Esophagus squamous epithelium (tissue), 5 donors: ENCODE measurements around the gene RHBDL2. TPM values are rescaled to one million over a fixed set of nuclear protein-coding genes. Genes with fewer than 3 reads are reported as not detected.

Source experiments
- DNase-seq: peaks from one replicate; lab custom pipeline; 2025; lab: John Stamatoyannopoulos, UW
- H3K27ac ChIP-seq, 4 donors: fragments of 200-600 bp; sonication (generic); one replicate each; pipeline ENCODE4 v1.5.1; 2016 to 2019; ENCODE audit warnings: mild to moderate bottlenecking in 1 of 4
- H3K27me3 ChIP-seq, 4 donors: fragments of 200-600 bp; sonication (generic); 1 replicate in 3 of 4; 2 replicates in 1 of 4; pipeline versions ENCODE4 v1.5.1 to v1.6.0; 2017 to 2021; ENCODE audit warnings: antibody characterized with exemption in 1 of 4
- H3K36me3 ChIP-seq, 3 donors: fragments of 200-600 bp; sonication (generic); one replicate each; pipeline ENCODE4 v1.5.1; 2016 to 2019
- H3K4me1 ChIP-seq, 3 donors: fragments of 200-600 bp; sonication (generic); one replicate each; pipeline ENCODE4 v1.5.1; 2017 to 2019
- H3K4me3 ChIP-seq, 4 donors: fragments of 200-600 bp; sonication (generic); 1 replicate in 3 of 4; 2 replicates in 1 of 4; pipeline ENCODE4 v1.5.1; 2016 to 2019; ENCODE audit warnings: mild to moderate bottlenecking in 2 of 4, moderate library complexity in 1 of 4
- H3K9me3 ChIP-seq, 3 donors: fragments of 200-600 bp; sonication (generic); one replicate each; pipeline ENCODE4 v1.5.1; 2016 to 2019
- CTCF ChIP-seq, 6 experiments: fragments of 450-650 bp in 4 of 6; fragments of 200-600 bp in 2 of 6; sonication (generic) in 2 of 6; IDR thresholded peaks; one replicate each; pipeline ENCODE4 v1.5.1; 2016 to 2019; ENCODE audit warnings: antibody characterized with exemption in 6 of 6, mild to moderate bottlenecking in 4 of 6, moderate library complexity in 4 of 6
- POLR2A ChIP-seq, 4 donors: fragments of 450-650 bp; IDR thresholded peaks; one replicate each; pipeline ENCODE4 v1.6.1; 2017; ENCODE audit warnings: antibody characterized with exemption in 4 of 4, mild to moderate bottlenecking in 4 of 4, moderate library complexity in 3 of 4
- WGBS, 2 donors: methylation state at CpG; one replicate each; pipeline ENCODE4 v1.1.5; 2018; 5-methylcytosine and 5-hydroxymethylcytosine counted together
- intact Hi-C: fragments of 100-400 bp; cut with DNase I; formaldehyde crosslinking; loops from one replicate; pipeline ENCODE4 v1.15.0; 2022
- total RNA-seq, 4 donors: library from RNA; depleted of rRNA; stranded (reverse); fragments of >200 nt; gene quantifications; one replicate each; pipeline ENCODE4 v1.1.0, GENCODE V29; 2016
- donor health status: DM: yes; HTN: yes; CAD: no.

Gene RHBDL2
- total RNA-seq, 4 donors from 2014 or later: 11.6 to 23.0 (median 17.4) TPM

DNA sequence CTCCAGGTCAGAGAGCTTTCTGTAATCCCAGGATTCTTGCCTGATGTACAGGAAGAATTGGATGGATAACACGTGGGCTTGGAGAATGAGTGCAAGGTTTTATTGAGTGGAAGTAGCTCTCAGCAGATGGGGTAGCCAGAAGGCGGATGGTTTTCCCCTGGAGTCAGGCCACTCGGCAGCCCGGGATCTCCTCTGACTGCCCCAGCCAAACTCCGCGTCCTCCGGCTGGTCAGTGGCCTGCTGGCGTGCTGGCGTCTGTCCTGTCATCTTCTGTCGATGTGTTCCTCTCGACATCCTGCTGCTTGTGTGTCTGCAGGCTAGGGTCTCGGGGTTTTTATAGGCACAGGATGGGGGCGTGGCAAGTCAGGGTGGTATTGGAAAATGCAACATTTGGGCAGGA lies 32.8 kb downstream of the RHBDL2 start:
- intact Hi-C loops: no loop called here
- H3K27me3 ChIP-seq: no peaks in the 10 kb centered on the region
- TF ChIP-seq CTCF (IDR thresholded peaks at IDR 0.05): no peak
- no peak for TF ChIP-seq POLR2A (IDR thresholded peaks at IDR 0.05)
- peaks cover 0 to 15% (median 0%) of the 10 kb centered on the region in 3 donors for H3K9me3 ChIP-seq
- H3K4me1 ChIP-seq: no peaks in the 10 kb centered on the region
- no peak for DNase-seq
- no peak overlapping the region for H3K4me3 ChIP-seq
- H3K36me3 ChIP-seq: peaks cover 0 to 44% (median 0%) of the 10 kb centered on the region in 3 donors
- H3K27ac ChIP-seq: no peak overlapping the region
- 75 to 82% methylated on average over 2 to 7 of the region's 13 CpGs for WGBS, 2 donors

DNA sequence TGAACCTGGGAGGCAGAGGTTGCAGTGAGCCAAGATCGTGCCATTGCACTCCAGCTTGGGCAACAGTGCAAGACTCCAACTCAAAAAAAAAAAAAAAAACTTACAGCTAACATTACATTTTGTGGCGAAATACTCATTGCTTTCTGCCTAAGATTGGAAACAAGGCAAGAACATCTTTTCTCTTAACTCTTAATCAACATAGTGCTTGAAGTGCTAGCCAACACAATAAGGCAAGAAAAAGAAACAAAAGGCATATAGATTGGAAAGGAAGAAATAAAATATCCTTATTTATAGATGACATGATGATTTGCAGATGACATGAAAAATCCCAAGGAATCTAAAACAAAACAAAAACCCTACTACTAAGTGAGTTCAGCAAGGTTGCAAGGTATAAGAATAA lies 35.6 kb downstream of the RHBDL2 start:
- peaks cover 0 to 24% (median 0%) of the 10 kb centered on the region in 3 donors for H3K36me3 ChIP-seq
- no peak overlapping the region for H3K27ac ChIP-seq
- H3K27me3 ChIP-seq: no peaks in the 10 kb centered on the region
- WGBS, 2 donors: 77 to 95% methylated on average over 2 of the region's 2 CpGs
- intact Hi-C loops: no loop called here
- H3K9me3 ChIP-seq: peaks cover 0 to 15% (median 0%) of the 10 kb centered on the region in 3 donors
- H3K4me1 ChIP-seq: no peaks in the 10 kb centered on the region
- TF ChIP-seq CTCF (IDR thresholded peaks at IDR 0.05): no peak
- no peak for DNase-seq
- H3K4me3 ChIP-seq: no peak overlapping the region

DNA sequence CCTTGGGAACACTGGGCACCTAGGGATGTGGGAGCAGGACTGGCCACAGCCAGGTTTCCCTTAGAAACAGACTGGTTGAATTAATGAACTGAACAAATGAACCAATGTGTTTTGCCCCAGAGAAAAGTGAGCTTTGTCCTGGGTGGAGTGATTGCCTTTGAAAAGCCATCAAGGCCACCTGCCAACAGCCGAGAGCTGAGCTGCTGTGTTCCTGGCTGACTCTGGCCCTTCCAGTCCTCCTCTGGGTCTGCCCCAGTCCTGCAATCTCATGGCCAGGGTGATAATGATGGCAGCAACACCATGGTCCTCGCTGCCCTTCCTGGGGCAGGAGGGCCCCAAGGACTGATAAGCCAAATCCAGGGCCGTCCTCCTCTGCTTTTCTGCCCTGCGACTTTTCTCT lies 42.1 kb downstream of the RHBDL2 start:
- no peak for TF ChIP-seq CTCF (IDR thresholded peaks at IDR 0.05)
- no peak for TF ChIP-seq POLR2A (IDR thresholded peaks at IDR 0.05)
- Histone ChIP-seq H3K27ac (no peak overlapping the region), H3K9me3 (no peaks in the 10 kb centered on the region), H3K27me3 (no peaks in the 10 kb centered on the region), H3K36me3 (peaks cover 0 to 11% (median 0%) of the 10 kb centered on the region in 3 donors), H3K4me3 (no peak overlapping the region), H3K4me1 (no peaks in the 10 kb centered on the region)
- no peak for DNase-seq
- intact Hi-C loops: no loop called here
- 80 to 91% methylated on average over 3 to 4 of the region's 4 CpGs for WGBS, 2 donors

- no peak overlapping the region for H3K4me3 ChIP-seq
- no peaks in the 10 kb centered on the region for H3K9me3 ChIP-seq
- intact Hi-C loops: no loop called here
- TF ChIP-seq POLR2A (IDR thresholded peaks at IDR 0.05): no peak
- no peak for TF ChIP-seq CTCF (IDR thresholded peaks at IDR 0.05)
- no peaks in the 10 kb centered on the region for H3K4me1 ChIP-seq
- peaks cover 0 to 11% (median 0%) of the 10 kb centered on the region in 3 donors for H3K36me3 ChIP-seq
- H3K27me3 ChIP-seq: no peaks in the 10 kb centered on the region
- DNase-seq: no peak
- H3K27ac ChIP-seq: no peak overlapping the region
Observed at GRCh38 chr1:38898653-38899230, 42.9 kb downstream of the RHBDL2 start.

DNA sequence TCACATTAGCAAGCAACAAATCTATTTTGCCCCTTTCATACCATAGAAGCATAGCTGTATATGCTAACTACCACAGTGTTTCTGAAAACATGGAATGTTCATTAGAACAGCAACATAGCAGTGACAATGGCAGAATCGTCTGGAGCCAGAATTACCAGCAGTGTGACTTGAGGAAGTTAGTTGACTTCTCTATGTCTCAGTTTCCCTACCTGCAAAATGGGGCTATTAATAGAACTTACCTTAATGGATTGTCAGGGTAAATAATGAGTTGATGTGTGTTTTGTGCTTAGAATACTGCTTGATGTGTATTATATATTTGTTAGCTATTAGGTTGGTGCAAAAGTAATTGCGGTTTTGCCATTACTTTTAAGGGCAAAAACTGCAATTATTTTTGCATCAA lies 45.5 kb downstream of the RHBDL2 start:
- TF ChIP-seq CTCF (IDR thresholded peaks at IDR 0.05) (no peak), POLR2A (IDR thresholded peaks at IDR 0.05) (no peak)
- Histone ChIP-seq H3K4me3 (no peak overlapping the region), H3K27me3 (no peaks in the 10 kb centered on the region), H3K4me1 (no peaks in the 10 kb centered on the region), H3K27ac (no peak overlapping the region), H3K9me3 (no peaks in the 10 kb centered on the region), H3K36me3 (peaks cover 0 to 29% (median 0%) of the 10 kb centered on the region in 3 donors)
- DNase-seq: no peak
- 79 to 88% methylated on average over 2 of the region's 2 CpGs for WGBS, 2 donors
- intact Hi-C loops: no loop called here
